Uterus (tissue), 2 donors: Measurements from ENCODE around the gene MMP20.

ENCODE experiments used
- CTCF ChIP-seq, 4 experiments: fragments of 200-600 bp in 2 of 4; fragments of 450-650 bp in 2 of 4; sonication (generic) in 2 of 4; IDR thresholded peaks; one replicate each; pipeline ENCODE4 v1.5.1; 2016 to 2019; ENCODE audit warnings: antibody characterized with exemption in 4 of 4, mild to moderate bottlenecking in 2 of 4, moderate library complexity in 1 of 4
- POLR2A ChIP-seq, 2 donors: fragments of 450-650 bp; IDR thresholded peaks; one replicate each; pipeline ENCODE4 v1.6.1; 2016; ENCODE audit warnings: antibody characterized with exemption in 2 of 2, mild to moderate bottlenecking in 1 of 2, moderate library complexity in 1 of 2

GRCh38 chr11:102653744-102654291 is 28.7 kb upstream of the MMP20 start:
- TF ChIP-seq CTCF (IDR thresholded peaks at IDR 0.05): no peak
- TF ChIP-seq POLR2A (IDR thresholded peaks at IDR 0.05): no peak
